GM23248 (cell line): ENCODE measurements around the gene MT1E. TPM values are rescaled to one million over a fixed set of nuclear protein-coding genes. Genes with fewer than 3 reads are reported as not detected.

Experiments
- DNase-seq: peaks from one replicate; pipeline ENCODE4 v3.0.0-alpha.2; 2015
- H2AFZ ChIP-seq: fragments of 200-600 bp; sonication (generic); 2 replicates; pipeline ENCODE4 v1.6.1; 2016; ENCODE audit warnings: antibody characterized with exemption
- H3F3A ChIP-seq: fragments of 200-600 bp; sonication (generic); 2 replicates; pipeline ENCODE4 v1.6.1; 2016; ENCODE audit warnings: mild to moderate bottlenecking, antibody characterized with exemption, mixed run types; ENCODE audit not compliant: insufficient read depth
- H3K27ac ChIP-seq: fragments of 200-600 bp; sonication (generic); 2 replicates; pipeline ENCODE4 v1.5.1; 2016; ENCODE audit warnings: mild to moderate bottlenecking
- H3K27me3 ChIP-seq: fragments of 200-600 bp; sonication (generic); replicated peaks from 2 replicates; pipeline ENCODE4 v1.6.1; 2016; ENCODE audit warnings: mild to moderate bottlenecking; ENCODE audit not compliant: insufficient read depth
- H3K36me3 ChIP-seq: fragments of 200-600 bp; sonication (generic); 2 replicates; pipeline ENCODE4 v1.6.1; 2016; ENCODE audit warnings: low read depth, mild to moderate bottlenecking
- H3K4me1 ChIP-seq: fragments of 200-600 bp; sonication (generic); 2 replicates; pipeline ENCODE4 v1.6.1; 2016; ENCODE audit warnings: mild to moderate bottlenecking; ENCODE audit not compliant: insufficient read depth
- H3K4me2 ChIP-seq: fragments of 200-600 bp; sonication (generic); one replicate; pipeline ENCODE4 v1.6.1; 2016; ENCODE audit warnings: mild to moderate bottlenecking; ENCODE audit not compliant: unreplicated experiment
- H3K4me3 ChIP-seq: fragments of 200-600 bp; sonication (generic); 2 replicates; pipeline ENCODE4 v1.5.1; 2016; ENCODE audit warnings: mild to moderate bottlenecking
- H3K79me2 ChIP-seq: fragments of 200-600 bp; sonication (generic); 2 replicates; pipeline ENCODE4 v1.6.1; 2016; ENCODE audit warnings: mild to moderate bottlenecking; ENCODE audit not compliant: insufficient read depth
- H3K9ac ChIP-seq: fragments of 200-600 bp; sonication (generic); 2 replicates; pipeline ENCODE4 v1.6.1; 2016; ENCODE audit warnings: mild to moderate bottlenecking
- H3K9me2 ChIP-seq: fragments of 200-600 bp; sonication (generic); 2 replicates; pipeline ENCODE4 v1.6.1; 2016; ENCODE audit warnings: mixed run types, mild to moderate bottlenecking, moderate library complexity; ENCODE audit not compliant: insufficient read depth
- H3K9me3 ChIP-seq: fragments of 200-600 bp; sonication (generic); one replicate; pipeline ENCODE4 v1.6.1; 2017; ENCODE audit warnings: low read depth
- H4K20me1 ChIP-seq: fragments of 200-600 bp; sonication (generic); 2 replicates; pipeline ENCODE4 v1.6.0; 2016; ENCODE audit not compliant: insufficient read depth
- EZH2 ChIP-seq: fragments of 200-600 bp; sonication (generic); IDR thresholded peaks from 2 replicates; pipeline ENCODE4 v1.6.1; 2018; ENCODE audit warnings: antibody characterized with exemption, mild to moderate bottlenecking; ENCODE audit not compliant: insufficient read depth, poor library complexity, severe bottlenecking
- EZH2phosphoT487 ChIP-seq: fragments of 200-600 bp; sonication (generic); IDR thresholded peaks from 2 replicates; pipeline ENCODE4 v1.6.1; 2018; ENCODE audit warnings: antibody characterized with exemption, moderate library complexity, mild to moderate bottlenecking, low read depth; ENCODE audit not compliant: insufficient read depth
- WGBS, 2 experiments: methylation state at CpG; one replicate each; pipeline ENCODE4 v1.1.6; 2015 to 2017; ENCODE audit warnings: low lambda C conversion rate in 2 of 2, low coverage in 1 of 2; ENCODE audit errors: missing lambda C conversion rate in 2 of 2; 5-methylcytosine and 5-hydroxymethylcytosine counted together
- in situ Hi-C: fragments of 300-500 bp; cut with MboI; formaldehyde crosslinking; loops from 2 replicates; pipeline ENCODE4 v1.15.0; 2020
- polyA plus RNA-seq: library from polyadenylated mRNA; unstranded; fragments of >200 nt; fragmentation: Nextera tagmentation; extraction: Ambion mirVana; gene quantifications from 2 replicates; pipeline ENCODE4 v1.2.1, GENCODE V29; 2016
- total RNA-seq: library from RNA; depleted of rRNA; stranded (reverse); fragments of >200 nt; shearing (Covaris generic); gene quantifications from 2 replicates; pipeline ENCODE4 v1.2.3, GENCODE V29; 2014

Gene MT1E
- total and polyA plus RNA-seq, 2 experiments from 2014 or later: 178 to 329 TPM

DNA sequence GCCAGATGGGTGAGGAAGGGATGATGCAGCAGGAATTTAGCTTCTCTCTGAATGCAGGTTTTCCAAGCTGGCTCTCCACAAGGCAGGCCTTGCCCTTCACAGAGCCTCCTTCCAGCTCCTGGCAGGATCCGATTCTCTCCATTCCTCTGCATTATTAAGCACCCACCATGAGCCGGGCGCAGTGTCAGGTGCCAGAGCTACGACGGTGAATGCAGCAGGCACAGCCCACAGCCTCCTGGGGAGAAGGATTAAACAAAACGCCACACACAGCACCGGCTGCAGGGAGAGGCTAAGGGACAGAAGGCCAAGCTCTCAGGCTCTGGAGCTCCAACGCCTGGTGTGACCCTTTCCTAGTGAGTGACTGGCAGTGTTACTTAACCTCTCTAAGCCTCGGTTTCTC is 24.3 kb upstream of the MT1E start:
- Histone ChIP-seq H3K9me2 (no peaks in the 10 kb centered on the region), H3K27ac (no peak overlapping the region), H3K27me3 (0 out of 2 replicates have a peak, but pooled peaks cover 3% of the 10 kb centered on the region), H3F3A (peaks cover 14% of the 10 kb centered on the region), H3K9me3 (no peaks in the 10 kb centered on the region), H3K9ac (no peak overlapping the region), H4K20me1 (no peaks in the 10 kb centered on the region), H3K79me2 (no peaks in the 10 kb centered on the region), H3K4me2 (no peak overlapping the region), H2AFZ (no peak overlapping the region), H3K36me3 (no peaks in the 10 kb centered on the region), H3K4me3 (no peak overlapping the region), H3K4me1 (peaks cover 12% of the 10 kb centered on the region)
- WGBS, 2 experiments: 73 to 74% methylated on average over 9 of the region's 9 CpGs
- TF ChIP-seq EZH2phosphoT487 (no peak), EZH2 (no peak)
- DNase-seq: no peak
- in situ Hi-C loops: no loop called here

GRCh38 chr16:56603589-56603988 is 22.0 kb upstream of the MT1E start:
- no peaks in the 10 kb centered on the region for H3K9me3 ChIP-seq
- H4K20me1 ChIP-seq: no peaks in the 10 kb centered on the region
- no peak overlapping the region for H2AFZ ChIP-seq
- WGBS, 2 experiments: 89 to 93% methylated on average over 4 of the region's 4 CpGs
- TF ChIP-seq EZH2phosphoT487 (no peak), EZH2 (no peak)
- H3K36me3 ChIP-seq: no peaks in the 10 kb centered on the region
- in situ Hi-C loops: no loop called here
- peaks cover 1% of the 10 kb centered on the region; the same call in 1 of the 2 replicates for H3K79me2 ChIP-seq
- H3K9me2 ChIP-seq: no peaks in the 10 kb centered on the region
- H3K27ac ChIP-seq: no peak overlapping the region
- H3F3A ChIP-seq: peaks cover 31% of the 10 kb centered on the region
- no peak overlapping the region for H3K4me2 ChIP-seq
- H3K4me1 ChIP-seq: peaks cover 28% of the 10 kb centered on the region
- H3K27me3 ChIP-seq: no peaks in the 10 kb centered on the region
- DNase-seq: peak; percentile 44
- H3K9ac ChIP-seq: no peak overlapping the region
- H3K4me3 ChIP-seq: no peak overlapping the region

DNA sequence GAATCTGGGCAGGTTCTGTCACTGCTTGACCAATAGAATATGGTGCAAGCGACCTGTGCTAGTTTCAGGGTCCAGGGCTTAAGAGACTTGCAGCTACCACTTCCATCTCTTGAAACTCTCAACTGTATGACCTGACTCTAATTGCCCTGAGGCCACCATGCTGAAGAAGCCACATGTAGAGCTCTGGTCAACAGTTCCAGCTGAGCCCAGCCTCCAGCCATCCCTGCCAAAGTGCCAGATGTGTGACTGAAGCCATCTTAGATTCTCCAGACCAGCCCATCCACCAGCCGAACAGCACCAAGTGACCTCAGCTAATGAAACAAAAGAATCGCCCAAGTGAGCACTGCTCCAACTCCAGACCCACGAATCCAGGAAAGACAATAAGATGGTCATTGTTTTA is 20.6 kb upstream of the MT1E start:
- in situ Hi-C loops: no loop called here
- Histone ChIP-seq H3K27me3 (no peaks in the 10 kb centered on the region), H3F3A (peaks cover 44% of the 10 kb centered on the region), H3K4me2 (no peak overlapping the region), H3K4me1 (peaks cover 31% of the 10 kb centered on the region), H4K20me1 (no peaks in the 10 kb centered on the region), H3K36me3 (no peaks in the 10 kb centered on the region), H3K9me3 (no peaks in the 10 kb centered on the region), H2AFZ (no peak overlapping the region), H3K9me2 (no peaks in the 10 kb centered on the region), H3K4me3 (no peak overlapping the region), H3K27ac (no peak overlapping the region; the same call in 1 of the 2 replicates), H3K79me2 (peaks cover 9% of the 10 kb centered on the region; the same call in 1 of the 2 replicates), H3K9ac (no peak overlapping the region)
- DNase-seq: no peak
- WGBS, 2 experiments: 78 to 83% methylated on average over 4 of the region's 4 CpGs
- no peak for TF ChIP-seq EZH2
- TF ChIP-seq EZH2phosphoT487: no peak

DNA sequence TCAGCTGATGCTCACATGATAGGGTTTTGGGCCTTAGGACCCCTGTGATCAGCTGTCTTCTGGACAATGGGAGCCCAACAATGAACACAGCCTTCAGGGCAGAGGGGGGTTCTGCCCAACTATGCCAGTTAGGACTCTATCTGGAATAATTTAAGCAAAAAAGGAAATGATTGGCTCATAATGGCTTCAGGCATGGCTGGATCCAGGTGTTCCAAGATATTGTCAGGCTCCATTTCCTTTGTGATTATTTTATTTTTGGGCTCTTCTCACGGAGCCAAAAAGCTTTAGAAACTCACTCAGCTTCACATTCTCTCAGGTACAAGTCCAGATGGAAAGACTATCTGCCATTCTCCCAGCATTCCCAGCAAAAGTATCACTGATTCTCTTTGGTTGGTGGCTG is 20.1 kb upstream of the MT1E start:
- no peak for DNase-seq
- Histone ChIP-seq H3K9me2 (no peaks in the 10 kb centered on the region), H3K79me2 (peaks cover 9% of the 10 kb centered on the region; the same call in 1 of the 2 replicates), H3K27ac (peak overlapping the region; percentile 100), H3K9me3 (no peaks in the 10 kb centered on the region), H3K4me2 (peak overlapping the region; percentile 86), H3K4me1 (peaks cover 30% of the 10 kb centered on the region), H3K9ac (peak overlapping the region; percentile 96), H3K4me3 (no peak overlapping the region), H3K27me3 (no peaks in the 10 kb centered on the region), H3F3A (peaks cover 48% of the 10 kb centered on the region), H3K36me3 (no peaks in the 10 kb centered on the region), H4K20me1 (no peaks in the 10 kb centered on the region), H2AFZ (no peak overlapping the region)
- TF ChIP-seq EZH2phosphoT487: no peak
- no peak for TF ChIP-seq EZH2
- in situ Hi-C loops: no loop called here
- WGBS, 2 experiments: 92 to 96% methylated on average over 1 of the region's 1 CpG

DNA sequence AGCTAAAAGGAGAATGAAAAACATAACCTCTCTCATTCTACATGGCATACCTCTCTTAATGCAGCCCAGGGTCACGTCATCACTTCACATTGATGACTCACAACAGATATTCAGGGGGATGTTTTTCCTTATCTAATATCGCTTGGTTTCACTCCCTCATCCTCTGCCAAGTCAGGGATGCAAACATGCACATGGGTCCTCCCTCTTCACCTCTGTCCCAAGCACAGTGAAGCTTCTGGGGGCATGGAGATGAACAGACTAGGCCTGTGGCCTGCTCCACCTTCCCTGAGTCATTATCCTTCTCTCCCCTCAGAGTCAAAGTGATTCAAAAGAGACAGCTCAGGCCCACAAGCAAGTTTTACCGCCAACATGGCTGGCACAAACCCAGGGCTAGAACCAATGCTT is 19.5 kb upstream of the MT1E start:
- Histone ChIP-seq H3K79me2 (peaks cover 12% of the 10 kb centered on the region; the same call in 1 of the 2 replicates), H3K4me2 (peak overlapping the region; percentile 86), H3K9me2 (no peaks in the 10 kb centered on the region), H3F3A (peaks cover 54% of the 10 kb centered on the region), H3K9ac (peak overlapping the region; percentile 96), H2AFZ (no peak overlapping the region), H3K9me3 (no peaks in the 10 kb centered on the region), H3K4me1 (peaks cover 36% of the 10 kb centered on the region), H3K36me3 (no peaks in the 10 kb centered on the region), H3K4me3 (peak overlapping the region; percentile 95), H4K20me1 (no peaks in the 10 kb centered on the region), H3K27ac (peak overlapping the region; percentile 100), H3K27me3 (no peaks in the 10 kb centered on the region)
- DNase-seq: peak; percentile 89
- WGBS, 2 experiments: 3 to 4% methylated on average over 3 of the region's 3 CpGs
- in situ Hi-C loops: no loop called here
- TF ChIP-seq EZH2 (no peak), EZH2phosphoT487 (no peak)
